Activated CD4-positive, alpha-beta T cell treated with anti-CD3 and anti-CD28 coated beads, Interleukin-2, amount 10 ng/mL, durations not matched to agents 24 days and 14 days (primary cell): Measurements from ENCODE around the gene RFX2. TPM values are rescaled to one million over a fixed set of nuclear protein-coding genes. Genes with fewer than 3 reads are reported as not detected.
"Not testable (repeated sequence)": the region's sequence is repeated elsewhere in the genome, so short reads cannot be mapped to it uniquely, and the experiment has no call there.

Source experiments
- DNase-seq: peaks from one replicate; pipeline ENCODE4 v3.0.0; 2022
- H3K27ac Mint-ChIP-seq: one replicate; pipeline ENCODE4 v1.8.0; 2022; ENCODE audit warnings: mild to moderate bottlenecking, mixed read lengths
- H3K27me3 Mint-ChIP-seq: one replicate; pipeline ENCODE4 v1.8.0; 2022; ENCODE audit warnings: mixed read lengths
- H3K36me3 Mint-ChIP-seq: one replicate; pipeline ENCODE4 v1.8.0; 2022; ENCODE audit warnings: low read depth, mild to moderate bottlenecking, mixed read lengths
- H3K4me1 Mint-ChIP-seq: one replicate; pipeline ENCODE4 v1.8.0; 2021; ENCODE audit warnings: mixed read lengths
- H3K4me3 Mint-ChIP-seq: one replicate; pipeline ENCODE4 v1.8.0; 2022; ENCODE audit warnings: mild to moderate bottlenecking, moderate library complexity, mixed read lengths
- H3K9me3 Mint-ChIP-seq: one replicate; pipeline ENCODE4 v1.8.0; 2021; ENCODE audit warnings: mixed read lengths
- intact Hi-C: fragments of 100-400 bp; cut with micrococcal nuclease; formaldehyde crosslinking; loops from one replicate; pipeline ENCODE4 v1.15.1; 2023
- total RNA-seq: library from RNA; stranded (reverse); gene quantifications from 2 replicates; pipeline ENCODE4 v1.2.3, GENCODE V29; 2022

RFX2 gene
- total RNA-seq, 1 donor from 2014 or later = 10.5 TPM

DNA sequence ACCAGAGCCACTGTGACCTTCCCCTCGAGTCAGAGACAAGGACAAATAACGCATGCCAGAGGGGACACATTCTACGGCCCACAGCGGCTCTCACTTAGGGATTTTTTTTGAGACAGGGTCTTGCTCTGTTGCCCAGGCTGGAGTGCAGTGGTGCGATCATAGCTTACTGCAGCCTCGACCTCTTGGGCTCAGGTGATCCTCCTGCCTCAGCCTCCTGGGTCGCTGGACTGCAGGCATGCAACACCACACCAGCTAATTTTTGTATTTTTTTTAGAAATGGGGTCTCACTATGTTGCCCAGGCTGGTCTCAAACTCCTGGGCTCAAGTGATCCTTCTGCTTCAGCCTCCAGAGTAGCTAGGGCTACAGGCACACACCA lies 104.2 kb downstream of the RFX2 start:
- H3K4me3 Mint-ChIP-seq, H3K9me3 Mint-ChIP-seq, H3K27me3 Mint-ChIP-seq, DNase-seq, H3K4me1 Mint-ChIP-seq, intact Hi-C loops, H3K27ac Mint-ChIP-seq, H3K36me3 Mint-ChIP-seq: not testable (repeated sequence)

DNA sequence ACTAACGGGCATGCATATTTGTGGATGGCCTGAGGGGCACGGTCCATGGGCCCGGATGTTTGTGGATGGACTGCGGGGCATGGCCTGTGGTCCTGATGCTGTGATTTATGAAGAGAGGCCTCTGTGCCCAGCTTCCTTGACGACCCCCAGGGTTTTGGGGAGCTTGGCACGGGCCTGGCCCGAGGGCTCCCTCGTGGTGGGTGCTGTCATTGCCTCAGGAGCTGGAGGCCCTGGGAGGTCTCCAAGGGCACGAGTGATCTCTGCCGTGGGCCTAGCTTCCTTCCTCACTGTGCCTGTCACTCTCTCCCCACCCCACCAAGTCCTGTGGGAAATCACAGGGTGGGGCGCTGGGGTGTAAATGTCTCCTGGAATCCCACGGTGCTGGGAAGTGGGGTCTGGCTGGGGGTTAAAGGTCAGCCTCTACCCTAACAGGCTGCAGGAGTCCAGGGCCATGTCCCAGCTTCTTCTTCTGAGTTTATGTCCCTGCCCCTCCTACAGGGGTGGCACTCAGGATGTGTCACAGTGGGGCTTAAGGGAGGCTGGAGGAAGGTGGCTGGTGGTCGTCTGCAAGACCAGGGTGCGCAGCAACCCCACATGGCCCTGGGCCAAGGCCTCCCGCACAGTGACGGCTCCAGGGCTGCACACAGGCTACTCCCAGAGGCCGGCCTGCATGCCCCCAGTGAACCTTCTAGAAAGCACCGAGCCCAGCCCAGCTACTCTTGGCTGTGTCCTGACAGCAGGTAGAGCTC lies 104.8 kb downstream of the RFX2 start:
- Mint-ChIP-seq H3K36me3 (peaks cover 3% of the 10 kb centered on the region), H3K4me1 (peaks cover 1% of the 10 kb centered on the region), H3K4me3 (no peak overlapping the region), H3K9me3 (no peaks in the 10 kb centered on the region), H3K27me3 (no peaks in the 10 kb centered on the region), H3K27ac (no peak overlapping the region)
- intact Hi-C loops = no loop called here
- DNase-seq = no peak

DNA sequence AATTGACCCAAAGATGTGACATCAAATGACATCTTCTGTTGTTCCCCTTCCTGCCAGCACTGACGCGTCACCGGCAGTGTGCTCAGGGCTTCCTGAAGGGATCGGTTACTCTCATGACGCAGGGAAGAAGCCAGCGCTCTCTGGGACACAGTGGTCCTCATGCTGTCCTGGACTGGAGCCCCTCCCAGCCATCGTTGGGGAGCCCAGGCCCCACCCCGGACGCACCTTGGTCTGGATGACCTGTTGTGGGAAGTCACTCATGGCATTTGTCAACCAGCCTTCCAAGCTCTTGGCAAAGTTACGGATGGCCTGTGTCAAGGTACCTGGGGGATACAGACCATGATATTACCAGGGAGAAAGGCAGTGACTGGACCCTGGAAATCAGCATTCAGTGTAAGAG lies 106.3 kb downstream of the RFX2 start:
- no peak overlapping the region for H3K4me3 Mint-ChIP-seq
- intact Hi-C loops = no loop called here
- no peaks in the 10 kb centered on the region for H3K9me3 Mint-ChIP-seq
- H3K36me3 Mint-ChIP-seq = peaks cover 10% of the 10 kb centered on the region
- no peaks in the 10 kb centered on the region for H3K4me1 Mint-ChIP-seq
- DNase-seq = no peak
- no peak overlapping the region for H3K27ac Mint-ChIP-seq
- no peaks in the 10 kb centered on the region for H3K27me3 Mint-ChIP-seq

DNA sequence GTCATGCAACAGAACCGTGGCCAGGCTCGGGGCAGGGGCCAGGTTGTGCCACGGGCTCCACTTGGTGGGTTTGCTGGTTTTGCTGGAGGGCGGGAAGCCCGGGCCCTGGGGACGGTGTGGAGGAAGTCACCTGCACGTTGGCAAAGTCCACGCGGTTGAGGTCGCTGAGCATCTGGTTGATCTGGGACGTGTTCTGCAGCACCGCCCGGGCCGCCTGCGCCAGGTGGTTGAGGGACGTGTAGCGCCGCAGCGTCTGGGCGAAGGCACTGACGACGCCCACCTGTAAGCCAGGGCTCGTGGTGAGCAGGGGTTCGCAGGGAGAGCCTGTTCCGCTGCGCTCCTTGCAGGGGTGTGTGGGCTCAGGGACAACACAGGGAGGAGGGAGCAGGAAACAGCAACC lies 107.7 kb downstream of the RFX2 start:
- Mint-ChIP-seq H3K27me3 (no peaks in the 10 kb centered on the region), H3K36me3 (peaks cover 10% of the 10 kb centered on the region), H3K27ac (no peak overlapping the region), H3K4me3 (no peak overlapping the region), H3K4me1 (no peaks in the 10 kb centered on the region), H3K9me3 (no peaks in the 10 kb centered on the region)
- intact Hi-C loops = no loop called here
- DNase-seq = no peak

DNA sequence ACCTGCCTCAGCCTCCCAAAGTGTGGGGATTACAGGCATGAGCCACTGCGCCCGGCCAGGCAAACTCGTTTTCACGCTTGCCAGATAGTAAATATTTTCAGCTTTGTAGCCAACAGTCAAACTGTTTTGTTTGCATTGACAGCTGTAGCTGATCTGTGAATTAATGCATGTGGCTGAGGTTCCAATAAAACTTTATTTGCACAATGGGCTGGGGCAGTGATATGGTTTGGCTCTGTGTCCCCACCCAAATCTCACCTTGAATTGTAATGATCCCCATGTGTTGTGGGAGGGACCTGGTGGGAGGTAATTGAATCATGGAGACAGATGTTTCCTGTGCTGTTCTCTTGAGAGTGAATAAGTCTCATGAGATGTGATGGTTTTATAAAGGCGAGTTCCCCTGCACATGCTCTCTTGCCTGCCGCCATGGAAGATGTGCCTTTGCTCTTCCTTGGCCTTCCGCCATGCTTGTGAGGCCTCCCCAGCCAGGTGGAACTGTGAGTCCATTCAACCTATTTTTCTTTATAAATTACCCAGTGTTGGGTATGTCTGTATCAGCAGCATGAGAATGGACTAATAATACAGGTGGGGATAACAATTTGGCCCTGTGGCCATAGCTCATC lies 110.0 kb downstream of the RFX2 start:
- DNase-seq = no peak
- no peaks in the 10 kb centered on the region for H3K9me3 Mint-ChIP-seq
- no peak overlapping the region for H3K27ac Mint-ChIP-seq
- intact Hi-C loops = no loop called here
- no peak overlapping the region for H3K4me3 Mint-ChIP-seq
- H3K27me3 Mint-ChIP-seq = no peaks in the 10 kb centered on the region
- H3K4me1 Mint-ChIP-seq = peaks cover 2% of the 10 kb centered on the region
- H3K36me3 Mint-ChIP-seq = peaks cover 10% of the 10 kb centered on the region

DNA sequence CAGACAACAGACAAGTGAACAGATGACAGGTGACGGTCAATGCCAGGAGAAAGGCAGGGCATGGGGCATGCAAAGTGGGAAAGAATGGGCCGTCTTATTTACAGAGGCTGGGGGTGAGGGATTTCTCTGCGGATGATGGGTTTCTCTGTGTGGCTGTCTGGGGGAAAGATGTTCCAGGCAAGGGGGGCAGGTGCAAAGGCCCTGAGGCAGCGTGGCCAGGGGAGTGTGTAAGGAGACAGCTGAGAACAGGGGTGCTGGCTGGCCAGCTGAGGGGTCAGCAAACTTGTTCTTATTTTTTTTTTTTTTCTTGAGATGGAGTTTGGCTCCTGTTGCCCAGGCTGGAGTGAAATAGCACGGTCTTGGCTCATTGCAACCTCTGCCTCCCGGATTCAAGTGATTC lies 110.6 kb downstream of the RFX2 start:
- intact Hi-C loops = no loop called here
- no peaks in the 10 kb centered on the region for H3K9me3 Mint-ChIP-seq
- peaks cover 10% of the 10 kb centered on the region for H3K36me3 Mint-ChIP-seq
- no peak overlapping the region for H3K27ac Mint-ChIP-seq
- no peaks in the 10 kb centered on the region for H3K27me3 Mint-ChIP-seq
- no peak overlapping the region for H3K4me3 Mint-ChIP-seq
- H3K4me1 Mint-ChIP-seq = peaks cover 2% of the 10 kb centered on the region
- DNase-seq = no peak

DNA sequence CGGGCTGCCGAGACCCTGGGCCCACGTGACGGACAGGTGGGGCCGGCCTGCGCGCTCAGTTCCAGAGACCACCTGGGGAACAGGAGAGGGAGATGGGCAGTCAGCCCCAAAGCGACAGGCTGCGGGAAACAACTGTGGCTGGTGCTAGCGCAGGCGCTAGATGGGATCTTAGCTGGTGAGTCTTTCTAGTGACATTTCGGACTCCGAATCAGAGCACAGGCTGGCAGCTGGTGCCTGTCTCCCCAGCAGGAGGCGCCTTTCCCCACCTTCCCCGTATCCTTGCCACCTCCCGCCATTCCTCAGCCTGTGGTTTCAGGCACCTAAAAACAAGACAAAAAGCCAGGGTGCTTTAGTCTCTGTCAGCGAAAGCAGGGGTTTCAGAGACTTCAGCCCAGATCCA lies 112.9 kb downstream of the RFX2 start:
- no peaks in the 10 kb centered on the region for H3K9me3 Mint-ChIP-seq
- H3K36me3 Mint-ChIP-seq = peaks cover 10% of the 10 kb centered on the region
- intact Hi-C loops = no loop called here
- peaks cover 2% of the 10 kb centered on the region for H3K4me1 Mint-ChIP-seq
- DNase-seq = no peak
- H3K27me3 Mint-ChIP-seq = no peaks in the 10 kb centered on the region
- no peak overlapping the region for H3K27ac Mint-ChIP-seq
- H3K4me3 Mint-ChIP-seq = no peak overlapping the region

DNA sequence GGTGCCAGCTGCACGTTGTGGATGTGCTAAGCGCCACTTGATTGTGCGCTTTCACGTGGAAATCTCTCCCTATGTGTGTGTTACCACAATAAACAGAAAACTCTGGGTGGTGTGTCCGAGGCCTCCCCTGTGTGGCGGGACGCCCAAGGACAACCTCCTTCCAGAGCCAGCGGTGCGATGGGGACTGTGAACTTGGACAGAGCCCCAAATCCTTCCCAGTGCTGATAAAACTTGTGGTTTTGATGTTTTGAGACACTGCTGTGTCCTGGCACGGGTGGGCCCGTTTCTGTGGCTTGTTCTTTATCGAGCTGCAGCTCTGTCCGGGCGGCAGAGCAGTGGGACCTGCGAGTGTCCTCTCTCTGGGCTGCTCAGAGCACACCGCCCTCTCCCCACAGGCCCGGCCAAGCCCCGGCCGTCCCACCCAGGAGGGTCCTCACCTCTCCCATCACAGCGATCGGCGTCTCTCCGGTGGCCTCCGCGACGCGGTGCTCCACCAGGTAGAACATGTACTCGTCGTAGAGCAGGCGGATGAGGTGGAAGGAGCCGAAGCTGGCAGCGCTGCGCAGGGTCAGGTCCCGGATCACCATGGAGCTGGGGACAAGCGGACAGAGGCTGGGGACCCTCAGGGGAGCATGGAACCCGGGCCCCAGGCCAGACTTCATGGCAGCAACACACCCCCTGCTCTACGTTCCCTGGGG lies 113.5 kb downstream of the RFX2 start:
- intact Hi-C loops = no loop called here
- H3K36me3 Mint-ChIP-seq = peaks cover 10% of the 10 kb centered on the region
- no peak overlapping the region for H3K27ac Mint-ChIP-seq
- H3K4me3 Mint-ChIP-seq = no peak overlapping the region
- no peaks in the 10 kb centered on the region for H3K27me3 Mint-ChIP-seq
- DNase-seq = no peak
- H3K9me3 Mint-ChIP-seq = no peaks in the 10 kb centered on the region
- H3K4me1 Mint-ChIP-seq = peaks cover 2% of the 10 kb centered on the region

DNA sequence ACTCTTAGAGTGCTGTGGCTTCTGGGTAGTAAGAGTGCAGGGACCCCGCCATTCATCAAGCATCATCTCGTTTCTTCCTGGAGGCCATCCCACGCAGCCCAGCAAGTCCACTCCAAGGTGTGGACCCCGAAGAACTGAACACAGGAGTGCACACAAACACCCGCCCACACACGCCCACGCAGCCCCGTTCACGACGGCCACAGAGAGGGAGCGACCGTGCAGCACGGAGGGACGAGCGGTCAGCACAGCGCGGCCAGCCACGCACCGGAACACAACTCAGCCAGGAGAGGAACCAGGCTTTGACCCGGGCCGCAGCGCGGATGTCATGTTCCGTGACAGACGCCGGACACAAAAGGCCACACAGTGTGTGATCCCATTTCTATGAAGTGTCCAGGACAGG lies 114.2 kb downstream of the RFX2 start:
- DNase-seq = no peak
- Mint-ChIP-seq H3K36me3 (peaks cover 10% of the 10 kb centered on the region), H3K27ac (no peak overlapping the region), H3K4me1 (peaks cover 2% of the 10 kb centered on the region), H3K27me3 (no peaks in the 10 kb centered on the region), H3K4me3 (no peak overlapping the region), H3K9me3 (no peaks in the 10 kb centered on the region)
- intact Hi-C loops = no loop called here

DNA sequence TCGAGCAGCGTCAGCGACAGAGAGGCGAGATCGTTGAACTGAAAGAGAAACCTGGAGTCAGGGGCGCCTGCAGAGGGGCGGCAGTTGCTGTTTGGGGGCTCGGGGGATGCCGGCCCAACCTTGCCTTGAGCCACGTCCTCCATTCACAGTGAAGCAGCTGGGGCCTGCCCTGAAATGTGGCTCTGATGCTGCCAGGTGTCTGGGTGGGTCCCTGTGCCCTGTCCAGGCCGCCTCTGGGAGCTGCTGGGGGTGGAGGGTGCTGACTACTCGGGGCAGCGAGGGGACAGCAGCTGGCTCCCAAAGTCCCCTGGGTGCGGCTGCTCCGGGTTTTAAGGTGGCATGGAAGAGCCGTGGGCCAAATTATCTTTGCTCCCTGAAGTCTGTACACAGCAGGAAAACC lies 114.7 kb downstream of the RFX2 start:
- Mint-ChIP-seq H3K36me3 (peaks cover 8% of the 10 kb centered on the region), H3K27me3 (no peaks in the 10 kb centered on the region), H3K27ac (no peak overlapping the region), H3K4me1 (peaks cover 2% of the 10 kb centered on the region), H3K9me3 (no peaks in the 10 kb centered on the region), H3K4me3 (no peak overlapping the region)
- intact Hi-C loops = no loop called here
- DNase-seq = no peak

DNA sequence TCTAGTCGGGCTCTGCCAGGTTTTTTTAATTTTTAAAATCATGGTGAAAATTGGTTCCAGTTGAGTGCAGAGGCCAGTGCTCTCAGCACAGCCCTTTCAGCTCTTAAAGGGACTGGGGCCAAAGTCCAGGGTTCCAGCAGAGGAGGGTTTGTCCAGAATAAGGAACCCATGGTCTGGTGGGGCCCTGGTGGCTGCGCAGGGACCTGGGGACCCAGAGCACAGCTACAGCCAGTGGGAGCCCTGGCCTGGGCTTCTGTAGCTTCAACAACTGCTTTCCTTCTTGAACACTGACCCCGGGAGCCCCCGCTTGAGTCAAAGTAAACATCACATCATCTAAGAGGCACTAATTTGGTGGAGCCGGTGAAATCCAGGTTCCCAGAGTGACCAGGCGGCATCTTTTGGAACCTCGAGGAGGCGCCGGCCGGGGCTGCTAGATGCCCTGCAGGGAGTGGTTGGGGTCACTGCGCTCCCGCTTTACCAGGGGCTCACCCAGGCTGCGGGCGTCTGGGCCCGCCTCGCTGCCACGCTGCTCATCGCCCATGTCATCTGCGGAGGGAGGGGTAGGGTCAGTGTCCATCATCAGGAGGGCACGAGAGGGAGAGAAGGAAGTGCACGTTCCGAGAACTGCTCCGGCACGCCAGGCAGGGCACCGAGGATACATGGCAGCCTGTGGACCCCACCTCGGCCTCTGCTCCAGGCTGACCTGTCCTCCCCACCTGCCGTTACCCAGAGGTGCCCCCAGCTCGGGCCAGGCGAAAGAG lies 115.7 kb downstream of the RFX2 start:
- no peak overlapping the region for H3K4me3 Mint-ChIP-seq
- intact Hi-C loops = no loop called here
- H3K9me3 Mint-ChIP-seq = no peaks in the 10 kb centered on the region
- H3K27me3 Mint-ChIP-seq = no peaks in the 10 kb centered on the region
- no peak for DNase-seq
- H3K27ac Mint-ChIP-seq = no peak overlapping the region
- peaks cover 3% of the 10 kb centered on the region for H3K4me1 Mint-ChIP-seq
- peaks cover 5% of the 10 kb centered on the region for H3K36me3 Mint-ChIP-seq

DNA sequence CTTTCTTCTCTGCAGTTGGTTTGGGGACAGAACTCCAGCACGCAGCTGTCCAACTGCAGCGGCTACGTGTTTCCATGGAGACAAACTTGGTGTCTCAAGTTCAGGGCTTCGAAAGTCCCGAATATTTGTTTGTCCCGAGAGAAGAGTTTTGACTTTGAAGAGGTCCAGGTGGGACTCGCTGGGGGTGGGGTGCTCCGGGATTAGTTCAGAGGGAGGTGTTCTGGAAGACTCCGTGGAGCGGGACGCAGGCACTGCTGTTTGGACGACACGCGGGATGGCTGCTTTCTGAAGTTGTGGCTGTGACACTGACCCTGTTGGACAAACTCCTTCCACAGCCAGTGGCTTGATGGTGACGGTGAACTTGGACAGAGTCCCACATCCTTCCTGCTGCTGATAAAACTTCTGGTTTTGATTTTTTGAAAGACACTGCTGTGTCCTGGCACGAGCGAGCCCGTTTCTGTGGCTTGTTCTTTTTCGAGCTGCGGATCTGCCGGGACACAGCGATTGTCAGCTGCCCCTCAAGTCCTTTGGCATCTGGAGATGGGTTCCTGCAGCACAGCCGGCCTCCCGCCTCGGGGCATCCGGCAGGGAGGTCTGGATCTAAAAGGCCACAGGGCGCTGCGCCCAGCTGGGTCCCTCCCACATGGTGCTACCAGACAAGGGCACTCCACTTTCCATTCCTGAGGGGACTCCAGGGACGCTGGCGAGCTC lies 116.5 kb downstream of the RFX2 start:
- H3K36me3 Mint-ChIP-seq = peaks cover 2% of the 10 kb centered on the region
- peaks cover 6% of the 10 kb centered on the region for H3K4me1 Mint-ChIP-seq
- H3K4me3 Mint-ChIP-seq = no peak overlapping the region
- intact Hi-C loops = no loop called here
- no peaks in the 10 kb centered on the region for H3K27me3 Mint-ChIP-seq
- DNase-seq = no peak
- H3K27ac Mint-ChIP-seq = no peak overlapping the region
- no peaks in the 10 kb centered on the region for H3K9me3 Mint-ChIP-seq

DNA sequence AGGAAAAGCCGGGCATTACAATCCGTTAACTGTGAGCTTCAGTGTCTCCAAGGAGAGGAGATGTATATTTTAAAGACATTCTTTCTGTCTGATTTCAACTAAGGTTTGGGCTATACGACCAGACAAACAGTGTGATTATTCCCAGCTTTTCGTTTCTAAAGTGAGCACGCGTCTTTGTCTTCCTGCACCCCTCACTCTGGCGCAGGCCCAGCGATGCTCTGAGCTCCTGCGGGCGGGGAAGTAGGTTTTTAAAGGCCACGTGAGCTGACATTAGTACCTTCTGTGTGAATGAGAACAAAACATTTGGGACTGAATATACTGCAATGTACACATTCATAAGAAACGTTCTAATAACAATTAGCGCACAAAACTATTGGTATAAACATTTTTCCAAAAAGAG lies 117.1 kb downstream of the RFX2 start:
- intact Hi-C loops = no loop called here
- H3K4me3 Mint-ChIP-seq = no peak overlapping the region
- no peaks in the 10 kb centered on the region for H3K9me3 Mint-ChIP-seq
- no peak for DNase-seq
- no peaks in the 10 kb centered on the region for H3K27me3 Mint-ChIP-seq
- H3K36me3 Mint-ChIP-seq = peaks cover 2% of the 10 kb centered on the region
- H3K27ac Mint-ChIP-seq = no peak overlapping the region
- peaks cover 10% of the 10 kb centered on the region for H3K4me1 Mint-ChIP-seq
